Hematopoietic multipotent progenitor cell treated with erythropoietin and hydrocortisone succinate and interleukin-3 and kit ligand, for 8 days (in vitro differentiated cells): ENCODE data around the gene ADCY1.

Experiments used
- DNase-seq: peaks from one replicate; pipeline ENCODE4 v3.0.0-alpha.2; 2015

The ADCY1 gene

GRCh38 chr7:45594745-45595535, 20.8 kb downstream of the ADCY1 start:
- no peak for DNase-seq

GRCh38 chr7:45595809-45596664, 21.9 kb downstream of the ADCY1 start:
- DNase-seq = no peak

- no peak for DNase-seq
Observed at GRCh38 chr7:45596665-45597095, 22.5 kb downstream of the ADCY1 start.

- no peak for DNase-seq
Observed at GRCh38 chr7:45597286-45597984, 23.3 kb downstream of the ADCY1 start.

GRCh38 chr7:45598886-45599520, 24.8 kb downstream of the ADCY1 start:
- no peak for DNase-seq

GRCh38 chr7:45599851-45600706, 25.9 kb downstream of the ADCY1 start:
- no peak for DNase-seq

- DNase-seq = no peak
Observed at GRCh38 chr7:45601094-45601493, 26.9 kb downstream of the ADCY1 start.

- DNase-seq = no peak
Observed at GRCh38 chr7:45601816-45602540, 27.8 kb downstream of the ADCY1 start.

- DNase-seq = no peak
Observed at GRCh38 chr7:45606050-45606449, 31.9 kb downstream of the ADCY1 start.

GRCh38 chr7:45606931-45607330, 32.8 kb downstream of the ADCY1 start:
- no peak for DNase-seq

- DNase-seq = no peak
Observed at GRCh38 chr7:45609180-45609579, 35.0 kb downstream of the ADCY1 start.

- DNase-seq = no peak
Observed at GRCh38 chr7:45610019-45610418, 35.9 kb downstream of the ADCY1 start.

- no peak for DNase-seq
Observed at GRCh38 chr7:45610660-45611299, 36.6 kb downstream of the ADCY1 start.

- DNase-seq = no peak
Observed at GRCh38 chr7:45617166-45617565, 43.0 kb downstream of the ADCY1 start.

GRCh38 chr7:45622058-45622457, 47.9 kb downstream of the ADCY1 start:
- DNase-seq = no peak

GRCh38 chr7:45623157-45623556, 49.0 kb downstream of the ADCY1 start:
- DNase-seq = no peak

- DNase-seq = no peak
Observed at GRCh38 chr7:45623740-45624391, 49.7 kb downstream of the ADCY1 start.

GRCh38 chr7:45624392-45624760, 50.2 kb downstream of the ADCY1 start:
- no peak for DNase-seq

GRCh38 chr7:45625067-45625466, 50.9 kb downstream of the ADCY1 start:
- no peak for DNase-seq
